ENCODE measurements around the gene LIMS1.
"Not testable (repeated sequence)": the region's sequence is repeated elsewhere in the genome, so short reads cannot be mapped to it uniquely, and the experiment has no call there.

GRCh38 chr2:108665975-108666374 is 131.7 kb downstream of the LIMS1 start:
- not testable (repeated sequence) for TF ChIP-seq CTCF, POLR2AphosphoS5, POLR2A, EP300 (IDR thresholded peaks at IDR 0.05)
